Brain pericyte (primary cell): Measurements from ENCODE around the gene BIK.
"Not testable (repeated sequence)": the region's sequence is repeated elsewhere in the genome, so short reads cannot be mapped to it uniquely, and the experiment has no call there.

ENCODE experiments used
- DNase-seq: peaks from one replicate; pipeline ENCODE4 v3.0.0-alpha.2; 2012; ENCODE audit warnings: low read depth, low spot score

The BIK gene

DNA sequence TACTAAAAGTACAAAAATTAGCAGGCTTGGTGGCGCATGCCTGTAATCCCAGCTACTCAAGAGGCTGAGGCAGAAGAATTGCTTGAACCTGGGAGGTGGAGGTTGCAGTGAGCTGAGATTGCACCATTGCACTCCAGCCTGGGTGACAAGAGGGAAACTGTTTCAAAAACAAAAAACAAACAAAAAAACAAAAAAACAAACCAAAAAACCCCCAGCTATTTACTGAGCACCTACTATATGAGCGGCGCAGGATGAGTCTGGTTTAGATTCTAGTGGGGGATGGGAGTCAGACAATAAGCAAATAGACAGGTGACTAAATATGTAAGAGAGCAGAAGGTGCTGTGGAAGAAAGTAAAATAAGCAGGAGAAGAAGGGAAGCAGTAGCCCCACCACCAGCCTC, 5.6 kb upstream of the BIK start:
- not testable (repeated sequence) for DNase-seq

DNA sequence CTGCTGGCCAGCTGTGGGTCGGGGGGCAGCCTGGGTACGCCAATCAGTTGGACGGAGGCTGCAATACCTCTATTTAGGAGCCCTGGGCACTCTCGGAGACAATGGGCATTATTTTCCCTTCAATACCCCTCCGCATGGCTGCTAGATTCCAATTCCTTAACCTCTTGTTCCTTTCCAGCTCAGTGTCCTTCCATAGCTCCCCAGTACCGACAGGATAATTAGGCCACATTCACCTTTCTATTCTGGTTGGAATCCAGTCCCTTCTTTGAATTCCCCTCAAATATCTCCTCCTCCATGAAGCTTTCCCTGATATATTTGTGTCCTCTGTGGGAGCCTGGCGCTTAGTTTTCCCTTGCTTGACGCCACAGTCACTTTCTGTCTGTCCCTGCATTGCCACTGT, 4.2 kb upstream of the BIK start:
- DNase-seq = no peak

DNA sequence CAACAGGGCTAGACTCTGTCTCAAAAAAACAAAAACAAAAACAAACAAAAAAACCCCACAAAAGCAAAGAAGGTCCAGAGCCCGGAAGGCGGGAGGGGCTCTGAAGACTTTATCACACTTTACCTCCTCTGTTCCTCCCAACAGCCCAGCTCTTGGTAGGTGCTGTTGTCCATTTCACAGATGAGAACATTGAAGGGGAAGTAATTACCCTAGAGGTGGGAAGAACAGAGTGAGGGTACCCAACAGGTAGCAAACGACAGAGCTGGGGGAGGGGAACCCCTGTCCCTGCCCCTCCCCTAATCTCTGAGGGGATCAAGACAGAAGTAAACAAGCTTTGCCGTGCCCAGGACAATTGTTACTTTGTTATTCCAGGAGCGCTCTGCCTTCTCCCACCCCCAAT, 1.0 kb upstream of the BIK start:
- DNase-seq = no peak

DNA sequence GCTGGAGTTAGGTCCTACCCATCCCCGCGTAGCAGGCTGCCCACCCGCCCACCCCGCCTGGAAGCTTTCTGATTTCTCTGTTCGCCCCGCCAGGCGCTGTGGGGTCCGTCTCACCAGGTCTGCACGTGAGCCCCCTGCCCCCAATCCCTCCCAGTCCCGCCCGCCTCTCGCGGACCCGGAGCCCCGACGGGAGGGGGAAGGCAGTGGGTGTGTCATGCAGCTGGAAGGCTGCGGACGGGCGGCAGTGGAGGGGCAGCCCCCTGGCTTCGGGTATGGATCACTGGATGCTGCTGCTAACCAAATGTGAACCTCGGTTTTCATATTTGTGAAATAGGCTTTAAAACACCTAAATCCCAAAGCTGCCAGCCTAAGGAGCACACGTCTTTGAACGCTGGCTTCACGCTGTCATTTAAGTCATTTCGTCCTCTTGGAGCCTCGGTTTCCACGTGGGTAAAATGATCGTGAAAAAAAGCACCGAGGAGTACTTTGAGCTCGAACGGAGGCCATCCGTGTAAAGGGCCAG, 568 bp upstream of the BIK start:
- DNase-seq = no peak

DNA sequence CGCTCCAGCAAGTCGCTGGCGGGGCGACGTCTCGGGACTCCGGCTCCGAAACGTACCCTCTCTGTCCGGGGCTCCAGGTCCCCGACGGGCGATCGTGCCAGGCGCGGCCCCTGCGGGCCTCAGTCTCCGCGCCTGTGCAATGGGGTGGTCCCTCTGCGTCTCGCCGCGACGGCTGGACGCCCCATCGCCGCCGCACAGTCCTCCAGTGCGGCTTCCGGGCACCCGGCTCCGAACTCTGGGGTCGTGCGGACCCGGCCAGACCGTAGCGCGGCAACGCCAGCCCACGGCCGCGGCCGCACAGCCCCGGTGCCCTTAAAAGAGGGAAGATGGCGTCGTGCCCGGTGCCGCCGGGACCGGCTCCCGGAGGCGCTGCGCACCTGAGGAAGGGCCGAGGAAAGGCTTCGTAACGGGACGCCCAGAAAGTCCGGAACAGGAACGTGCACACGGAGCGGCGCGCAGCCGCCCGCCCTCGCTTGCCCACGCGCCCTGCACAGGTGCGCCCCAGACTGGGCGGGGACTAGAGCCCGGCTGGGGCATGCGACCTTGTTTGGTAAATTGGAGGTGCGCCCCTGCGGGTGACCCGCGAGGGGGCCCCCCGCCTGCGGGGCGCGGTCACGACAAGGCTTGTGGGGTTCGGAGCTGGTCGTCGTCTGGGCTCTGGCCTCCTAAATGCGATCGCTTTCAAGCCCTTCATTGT, 525 bp downstream of the BIK start:
- DNase-seq = no peak

DNA sequence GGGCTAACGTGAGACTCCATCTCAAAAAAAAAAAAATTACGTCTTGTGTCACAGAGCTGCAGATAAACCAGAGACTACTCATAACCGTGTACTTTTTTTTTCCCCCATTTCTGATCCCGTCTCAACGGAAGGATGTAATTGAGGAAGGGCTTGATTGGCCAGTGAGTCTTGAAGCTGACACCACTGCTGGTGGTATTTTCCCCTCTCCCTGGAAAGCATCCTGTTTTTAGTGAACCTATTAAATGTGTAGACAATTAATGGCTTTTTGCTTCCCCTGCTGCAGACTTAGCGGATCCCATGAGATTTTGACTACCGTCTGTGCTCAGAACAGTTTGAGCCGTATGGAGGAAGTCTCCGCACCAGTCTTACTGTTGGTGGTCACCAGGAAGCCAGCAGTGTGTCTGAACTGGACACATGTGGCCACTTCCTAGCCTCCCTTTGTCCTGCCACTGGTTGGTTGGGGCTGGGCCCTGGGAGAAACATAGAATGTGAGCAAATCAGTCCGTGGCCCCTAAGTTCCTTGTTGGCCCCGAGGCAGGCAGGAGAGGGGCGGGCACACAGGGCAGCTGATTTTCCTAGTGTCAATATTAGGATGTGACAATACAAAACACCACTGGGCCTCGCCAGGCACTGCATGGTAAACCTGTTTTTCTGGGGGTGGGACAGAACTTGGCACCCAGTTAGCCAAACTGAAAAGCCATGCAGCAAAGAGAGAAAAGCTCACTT, 3.1 kb downstream of the BIK start:
- DNase-seq = no peak

DNA sequence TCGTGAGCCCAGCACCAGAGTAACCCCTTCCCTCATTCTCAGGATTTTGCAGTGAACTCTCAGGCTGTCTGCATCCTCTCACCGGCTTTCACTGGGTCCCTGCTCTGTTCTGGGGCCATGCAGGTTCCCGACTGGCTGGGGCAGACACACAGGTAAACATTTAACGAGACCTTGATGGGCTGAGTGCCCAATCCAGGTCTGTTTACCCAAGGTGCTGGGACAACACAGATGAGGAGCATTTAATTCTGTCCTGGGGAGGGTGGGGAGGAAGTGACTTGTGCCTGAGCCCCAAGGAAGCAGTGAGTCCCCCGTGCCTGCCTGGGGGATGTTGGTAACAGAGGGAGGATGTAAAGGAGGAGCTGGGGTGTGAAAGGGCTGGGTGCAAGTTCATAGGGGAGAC, 4.4 kb downstream of the BIK start:
- no peak for DNase-seq

DNA sequence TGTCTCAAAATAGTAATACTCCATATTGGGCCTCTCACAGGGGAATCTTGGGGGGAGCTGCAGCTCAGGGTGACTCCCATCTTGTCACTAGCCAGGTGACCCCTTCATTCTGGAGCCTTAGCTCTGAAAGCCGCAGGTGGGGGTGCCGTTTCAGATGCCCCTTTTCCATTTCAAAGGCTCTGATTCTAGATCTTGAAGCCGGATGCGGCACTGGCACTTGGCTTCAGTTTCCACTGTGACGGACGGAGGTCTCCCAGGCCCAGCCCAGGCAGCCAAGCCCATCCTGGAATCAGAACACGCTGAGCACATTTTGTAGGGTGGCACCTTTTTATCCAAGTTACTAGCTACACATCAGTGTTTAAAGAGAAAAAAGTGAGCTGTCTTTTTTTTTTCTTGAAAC, 6.4 kb downstream of the BIK start:
- no peak for DNase-seq

DNA sequence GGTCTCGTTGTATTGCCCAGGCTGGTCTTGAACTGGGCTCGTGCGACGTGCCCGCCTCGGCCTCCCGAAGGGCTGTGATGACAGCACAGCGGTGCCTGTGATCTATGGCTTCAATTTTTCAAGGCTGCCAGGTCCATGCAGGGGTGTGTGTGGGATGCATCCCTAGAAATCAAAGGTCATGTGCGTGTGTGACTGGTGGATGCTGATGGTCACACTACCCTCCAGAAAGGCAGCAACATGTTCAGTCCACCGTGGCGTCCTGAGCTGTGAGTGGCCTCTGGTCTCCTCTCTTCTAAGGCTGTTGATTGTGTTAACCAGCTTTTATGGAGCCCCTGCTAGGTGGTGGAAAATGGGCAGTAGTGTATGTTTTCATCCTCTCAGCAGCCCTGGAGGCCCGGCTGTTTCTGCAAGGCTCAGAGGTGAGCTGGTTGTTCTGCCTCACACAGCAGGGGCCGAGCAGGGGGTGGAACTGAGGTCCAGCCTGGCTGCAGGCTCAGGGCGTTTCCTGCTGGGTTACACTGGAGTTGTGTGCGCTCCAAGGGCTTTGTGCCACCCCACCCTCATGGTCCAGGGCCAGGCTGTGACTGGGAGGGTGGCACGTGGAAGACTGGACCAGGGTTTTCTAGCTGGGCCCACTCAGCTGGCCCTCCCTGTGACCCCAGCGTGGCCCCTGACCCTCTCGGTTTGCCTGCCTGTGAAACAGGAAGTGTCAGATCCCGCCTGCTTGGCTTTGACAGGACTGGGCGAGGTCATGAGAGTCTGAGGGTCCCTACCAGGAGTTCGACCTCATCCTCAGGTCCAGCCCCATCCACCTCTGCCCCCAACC, 7.7 kb downstream of the BIK start:
- no peak for DNase-seq

DNA sequence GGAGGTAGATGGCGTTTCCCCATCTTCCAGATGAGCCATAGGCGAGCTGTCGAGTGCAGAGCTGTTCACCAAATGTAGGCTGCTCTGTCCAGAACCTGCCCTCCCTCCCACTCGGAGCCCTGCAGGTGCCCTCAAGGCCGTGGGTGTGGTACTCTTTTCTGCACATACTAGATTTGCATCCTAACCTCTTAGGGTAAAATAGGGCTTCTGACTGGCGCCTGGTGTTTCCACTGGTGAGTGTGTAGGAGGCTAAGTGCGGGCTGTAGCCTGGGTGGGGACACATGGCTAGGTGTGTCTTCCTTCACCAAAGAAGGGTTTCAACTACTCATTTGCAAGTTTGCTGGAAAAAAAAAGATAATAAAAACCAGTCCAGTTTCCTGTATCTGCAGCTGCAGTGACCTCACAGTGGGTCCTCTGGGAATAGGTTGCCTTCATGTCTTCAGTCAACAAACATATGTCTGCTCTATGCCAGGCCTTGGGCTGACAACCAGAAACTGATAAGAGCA, 8.5 kb downstream of the BIK start:
- no peak for DNase-seq

DNA sequence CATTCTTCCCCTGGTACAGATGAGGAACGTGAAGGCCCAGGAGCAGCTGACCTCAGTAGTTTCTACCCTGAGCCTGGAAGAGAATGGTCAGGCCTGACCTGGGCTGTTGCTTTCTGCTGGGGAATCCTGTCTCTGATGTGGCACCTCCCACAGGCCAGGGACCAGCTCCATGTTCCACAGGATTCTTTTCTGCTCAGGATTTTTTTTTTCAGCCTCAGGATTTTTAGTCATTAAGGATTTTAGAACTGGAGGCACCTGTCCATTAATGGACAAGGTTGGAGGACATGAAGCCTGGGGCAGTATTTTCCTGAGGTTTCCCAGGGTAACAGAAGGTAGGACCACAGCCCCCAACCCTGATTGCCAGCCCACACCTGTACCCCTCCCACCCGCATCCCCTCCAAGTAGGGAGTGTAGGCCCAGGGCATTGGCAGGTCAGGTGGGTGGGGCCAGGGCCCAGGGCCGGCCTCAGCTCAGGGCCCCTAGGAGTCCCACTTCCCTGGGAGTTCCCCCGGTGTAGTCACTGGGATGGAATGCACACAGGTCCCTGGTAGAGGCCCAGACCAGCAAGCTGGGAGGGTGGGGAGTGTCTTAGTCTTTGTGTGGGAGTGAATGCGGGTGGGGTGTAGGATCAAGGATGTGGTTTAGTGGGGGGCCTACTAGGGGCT, 16.1 kb downstream of the BIK start:
- DNase-seq = no peak

DNA sequence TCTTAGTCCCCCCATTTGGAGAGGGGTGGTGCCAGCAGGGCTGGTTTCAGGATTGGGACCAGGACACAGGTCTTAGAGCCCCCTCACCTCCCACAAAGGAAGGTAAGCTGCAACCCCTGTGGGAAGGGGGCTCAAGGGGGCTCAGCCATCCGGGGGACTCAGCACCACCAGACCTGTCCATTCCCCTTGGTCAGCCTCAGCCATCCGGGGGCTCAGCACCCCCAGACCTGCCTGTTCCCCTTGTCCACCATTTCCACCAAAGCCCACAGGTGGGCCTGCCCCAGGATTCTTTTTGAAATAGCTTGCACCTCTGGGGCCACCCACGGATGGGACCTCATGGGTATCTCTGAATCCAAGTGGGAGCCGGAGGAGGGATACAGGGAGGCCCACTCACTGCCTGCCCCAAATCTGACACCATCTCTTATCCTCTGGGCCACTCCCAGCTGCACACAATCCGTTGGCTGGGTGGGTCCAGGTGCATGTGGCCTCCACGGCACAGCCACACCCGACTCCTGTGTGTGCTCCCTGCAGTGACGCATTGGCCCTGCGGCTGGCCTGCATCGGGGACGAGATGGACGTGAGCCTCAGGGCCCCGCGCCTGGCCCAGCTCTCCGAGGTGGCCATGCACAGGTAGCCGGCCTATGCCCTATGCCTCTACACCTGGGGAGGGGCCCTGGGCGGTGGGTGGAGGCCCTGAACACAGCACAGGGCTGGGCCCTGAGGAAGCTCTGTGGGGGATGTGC, 16.8 kb downstream of the BIK start:
- no peak for DNase-seq

DNA sequence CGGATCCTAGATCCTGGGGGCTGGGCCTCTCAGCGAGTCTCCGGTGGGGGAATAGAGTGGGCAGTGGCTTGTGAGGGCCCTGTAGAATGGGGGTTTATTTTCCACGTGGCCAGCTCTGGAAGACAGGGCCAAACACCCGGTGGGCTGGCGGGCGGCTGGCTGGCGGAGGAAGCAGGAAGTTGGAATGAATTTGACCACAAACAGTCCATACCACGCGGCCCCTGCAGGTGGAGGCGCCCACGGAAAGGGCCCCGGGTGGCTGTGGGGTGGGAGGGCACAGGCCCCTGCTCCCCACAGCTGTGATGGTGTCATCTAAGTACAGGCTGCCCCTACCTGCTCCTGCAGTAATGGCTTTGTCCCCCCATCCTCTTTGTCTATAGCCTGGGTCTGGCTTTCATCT, 17.6 kb downstream of the BIK start:
- DNase-seq = no peak

DNA sequence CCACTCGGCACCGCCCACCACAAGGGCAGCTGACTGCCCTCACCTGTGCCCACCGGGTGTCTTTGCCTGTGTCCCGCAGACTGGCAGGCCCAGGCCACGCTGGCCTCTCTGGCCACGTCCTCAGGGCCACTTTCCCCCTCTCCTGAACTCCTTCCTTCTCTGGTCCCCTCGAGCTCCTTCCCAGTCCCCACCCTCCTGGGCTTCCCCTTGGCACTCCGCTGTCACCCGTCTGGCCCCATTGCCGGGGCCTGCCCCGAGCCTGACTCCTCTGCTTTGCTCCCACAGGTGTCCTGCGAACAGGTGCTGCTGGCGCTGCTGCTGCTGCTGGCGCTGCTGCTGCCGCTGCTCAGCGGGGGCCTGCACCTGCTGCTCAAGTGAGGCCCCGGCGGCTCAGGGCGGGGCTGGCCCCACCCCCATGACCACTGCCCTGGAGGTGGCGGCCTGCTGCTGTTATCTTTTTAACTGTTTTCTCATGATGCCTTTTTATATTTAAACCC, 18.4 kb downstream of the BIK start:
- no peak for DNase-seq

DNA sequence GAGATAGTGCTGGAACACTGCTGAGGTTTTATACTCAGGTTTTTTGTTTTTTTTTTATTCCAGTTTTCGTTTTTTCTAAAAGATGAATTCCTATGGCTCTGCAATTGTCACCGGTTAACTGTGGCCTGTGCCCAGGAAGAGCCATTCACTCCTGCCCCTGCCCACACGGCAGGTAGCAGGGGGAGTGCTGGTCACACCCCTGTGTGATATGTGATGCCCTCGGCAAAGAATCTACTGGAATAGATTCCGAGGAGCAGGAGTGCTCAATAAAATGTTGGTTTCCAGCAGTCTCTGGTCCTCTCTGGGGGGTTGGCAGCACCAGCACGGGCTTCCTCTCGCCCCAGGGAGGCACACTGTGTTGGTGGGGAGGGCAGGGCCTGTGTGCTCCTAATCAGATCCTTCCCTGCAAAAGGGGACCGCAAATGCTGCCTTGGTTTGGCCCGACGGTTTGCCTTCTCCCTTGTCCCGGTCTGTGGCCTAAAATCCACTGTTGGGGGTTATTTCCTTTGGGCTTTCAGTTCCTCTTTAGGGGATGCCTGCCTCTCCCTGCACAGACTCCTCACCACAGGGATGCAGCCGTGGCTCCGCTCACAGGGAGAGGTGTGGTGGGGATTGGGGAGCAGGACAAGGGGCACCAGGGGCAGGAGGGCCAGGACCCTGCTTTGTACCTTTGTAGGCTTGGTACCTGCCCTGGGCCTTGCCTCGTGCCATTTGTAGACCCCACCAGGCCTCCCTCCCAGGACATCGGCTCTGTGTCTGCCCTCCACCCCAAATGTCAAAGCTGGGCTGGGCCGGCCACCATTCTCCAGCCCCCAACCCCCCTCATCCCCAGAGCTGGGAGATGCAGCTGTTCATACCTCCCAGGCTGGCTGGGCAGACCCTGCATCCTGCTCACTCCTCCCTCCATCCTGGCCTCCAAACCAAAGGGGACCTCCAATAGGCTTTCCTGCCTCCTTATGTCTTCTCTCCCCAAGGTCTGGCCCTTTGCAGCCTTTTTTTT, 19.2 kb downstream of the BIK start:
- no peak for DNase-seq

DNA sequence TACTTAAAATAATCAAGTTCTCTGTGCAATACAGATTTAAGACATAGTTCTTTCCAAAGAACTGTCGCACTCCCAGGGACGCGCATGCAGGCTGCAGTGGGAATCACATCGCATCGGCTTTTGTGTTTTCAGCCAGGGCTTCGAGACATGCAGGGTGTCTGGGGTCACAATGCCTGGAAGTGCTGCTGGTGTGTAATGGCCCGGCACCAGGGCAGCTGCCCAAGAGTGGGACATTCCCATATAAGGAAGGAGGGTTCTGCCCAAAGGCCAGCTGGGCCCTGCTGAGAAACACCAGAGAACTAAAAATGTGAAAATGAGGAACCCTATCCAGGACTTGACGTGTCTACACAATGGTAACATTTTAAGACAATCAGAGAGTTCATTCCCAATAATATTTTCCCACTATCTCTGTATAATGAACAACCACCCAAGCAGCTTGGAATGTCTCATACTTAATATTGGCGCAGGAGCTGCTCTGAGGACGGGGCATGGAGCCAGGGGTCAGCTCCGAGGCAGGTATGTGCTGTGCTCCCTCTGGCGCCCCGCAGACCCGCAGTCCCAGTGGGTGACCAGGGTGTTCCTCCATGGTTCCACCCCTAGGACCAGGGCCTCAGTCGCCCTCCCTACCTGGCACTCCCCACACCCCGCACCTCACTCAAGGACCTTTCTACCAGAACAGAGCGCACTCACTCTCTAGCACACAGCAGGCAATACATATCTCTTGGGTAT, 21.4 kb downstream of the BIK start:
- DNase-seq = no peak

DNA sequence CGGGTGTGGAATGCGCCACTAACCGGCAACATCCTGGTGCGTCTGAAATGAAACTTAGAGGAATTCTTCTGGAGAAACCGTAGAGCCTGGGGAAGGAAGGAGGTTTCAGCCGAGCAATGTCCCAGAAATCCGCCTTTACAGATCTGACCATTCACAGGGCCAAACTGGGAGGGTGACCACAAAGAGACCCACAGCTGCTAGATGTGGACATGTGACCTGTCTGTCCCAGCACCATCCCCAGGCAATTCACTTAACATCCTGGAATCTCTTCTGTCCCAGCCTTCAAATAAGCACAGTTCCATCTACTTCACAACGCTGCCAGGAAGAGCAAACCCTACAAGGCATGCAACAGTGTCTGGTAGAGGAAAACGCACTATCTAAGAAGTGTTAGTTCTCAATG, 22.9 kb downstream of the BIK start:
- no peak for DNase-seq

DNA sequence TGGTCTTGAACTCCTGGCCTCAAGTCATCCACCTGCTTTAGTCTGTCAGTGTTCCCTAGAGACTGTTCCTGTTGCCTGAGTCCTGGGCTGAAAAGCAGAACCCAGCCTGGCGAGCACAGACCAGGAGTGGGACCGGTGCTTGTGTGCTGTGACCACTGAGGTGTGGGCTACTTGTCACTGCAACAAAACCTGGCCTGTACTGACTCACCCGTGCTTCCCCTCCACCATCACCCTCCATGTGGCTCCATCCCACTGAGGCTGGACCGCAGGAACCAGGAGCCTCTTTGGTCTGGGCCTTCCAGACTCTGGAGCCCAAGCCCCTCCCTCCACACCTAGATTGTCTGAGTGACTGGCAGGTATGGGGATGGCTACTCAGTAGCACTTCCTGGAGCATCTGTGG, 24.0 kb downstream of the BIK start:
- DNase-seq = no peak

DNA sequence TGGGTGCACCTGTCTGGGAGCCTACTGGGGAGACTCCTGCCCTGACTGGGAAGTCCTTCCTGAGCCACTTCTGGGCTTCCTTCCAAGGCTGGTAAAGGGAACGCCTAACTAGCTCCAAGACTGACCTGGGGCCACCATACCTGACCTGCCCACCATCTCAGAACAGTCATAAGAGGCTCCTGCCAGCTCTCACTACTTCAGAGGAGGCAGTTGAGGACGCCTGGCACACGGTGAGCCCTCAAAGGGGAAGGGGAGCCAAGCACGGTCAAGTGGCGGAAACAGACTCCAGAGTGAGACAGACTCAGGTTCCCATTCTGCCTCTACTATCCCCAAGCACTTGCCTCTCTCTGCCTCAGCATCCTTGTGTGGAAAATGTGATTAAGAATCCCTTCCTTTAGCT, 25.0 kb downstream of the BIK start:
- DNase-seq = no peak
